Spinal cord (tissue), 10 donors: ENCODE measurements around the gene LRP1B. TPM values are rescaled to one million over a fixed set of nuclear protein-coding genes. Genes with fewer than 3 reads are reported as not detected.
"Not testable (repeated sequence)": the region's sequence is repeated elsewhere in the genome, so short reads cannot be mapped to it uniquely, and the experiment has no call there.

Source experiments
- DNase-seq, 6 donors: peaks; one replicate each; pipeline versions ENCODE4 v3.0.0 to v3.0.0-alpha.2; 2013 to 2015; ENCODE audit warnings: low spot score in 6 of 6, low read depth in 4 of 6
- H3K27ac ChIP-seq: one replicate; pipeline ENCODE4 v1.5.1; 2013; ENCODE audit warnings: low read depth, low read length, control low read depth
- H3K27me3 ChIP-seq: one replicate; pipeline ENCODE4 v1.6.1; 2013; ENCODE audit warnings: low read length; ENCODE audit not compliant: control insufficient read depth, insufficient read depth
- H3K36me3 ChIP-seq: one replicate; pipeline ENCODE4 v1.6.1; 2013; ENCODE audit warnings: low read length; ENCODE audit not compliant: control insufficient read depth, insufficient read depth
- H3K4me1 ChIP-seq: one replicate; pipeline ENCODE4 v1.6.1; 2013; ENCODE audit warnings: low read length; ENCODE audit not compliant: control insufficient read depth, insufficient read depth
- H3K4me3 ChIP-seq: one replicate; pipeline ENCODE4 v1.5.1; 2013; ENCODE audit warnings: low read depth, low read length, control low read depth
- H3K9me3 ChIP-seq: one replicate; pipeline ENCODE4 v1.6.1; 2013; ENCODE audit warnings: low read length; ENCODE audit not compliant: control insufficient read depth, insufficient read depth
- WGBS: methylation state at CpG from one replicate; pipeline ENCODE4 v1.1.5; 2013; ENCODE audit warnings: missing lambda C conversion rate; ENCODE audit not compliant: insufficient coverage; 5-methylcytosine and 5-hydroxymethylcytosine counted together
- polyA plus RNA-seq, 2 donors: library from polyadenylated mRNA; unstranded; fragments of 120-200 nt; gene quantifications; one replicate each; pipeline ENCODE4 v1.2.1, GENCODE V29; 2013; ENCODE audit not compliant: insufficient read length in 2 of 2
- total RNA-seq, 2 donors: library from RNA; depleted of rRNA in 1 of 2; stranded (reverse); fragments of 120-200 nt in 1 of 2; fragments of >200 nt in 1 of 2; gene quantifications; one replicate each; pipeline versions ENCODE4 v1.2.3 to v1.2.4, GENCODE V29; 2013 to 2014
- donor health status: healthy.

Gene LRP1B
- total and polyA plus RNA-seq, 4 donors: 22.1 to 70.2 (median 32.1) TPM

GRCh38 chr2:140650134-140650533, 1480.7 kb downstream of the LRP1B start:
- no CpG with 5 or more reads among the region's 4 CpGs for WGBS
- H3K27ac ChIP-seq, H3K9me3 ChIP-seq, H3K36me3 ChIP-seq, DNase-seq, H3K4me1 ChIP-seq, H3K27me3 ChIP-seq, H3K4me3 ChIP-seq: not testable (repeated sequence)

DNA sequence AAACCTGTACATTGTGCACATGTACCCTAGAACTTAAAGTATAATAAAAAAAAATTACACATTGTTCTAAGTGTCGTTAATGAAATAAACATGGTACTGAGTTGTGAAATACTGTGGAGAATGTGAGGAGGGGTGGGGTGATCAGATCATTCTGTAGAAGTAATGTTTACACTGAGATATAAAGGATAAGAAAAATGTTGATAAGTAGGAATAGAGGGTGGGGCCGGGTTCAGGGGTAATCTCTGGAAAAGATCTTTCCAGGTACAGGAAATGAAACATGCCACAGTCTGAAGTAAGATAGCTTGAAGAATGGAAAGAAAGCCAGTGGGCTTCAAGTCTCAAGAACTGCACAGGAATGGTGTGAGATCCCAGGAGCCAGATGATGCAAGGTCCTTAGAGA, 1482.4 kb downstream of the LRP1B start:
- Histone ChIP-seq H3K4me1 (no peaks in the 10 kb centered on the region), H3K4me3 (no peak overlapping the region), H3K36me3 (no peaks in the 10 kb centered on the region), H3K27me3 (no peaks in the 10 kb centered on the region), H3K9me3 (no peaks in the 10 kb centered on the region), H3K27ac (no peak overlapping the region)
- 95% methylated on average over 1 of the region's 2 CpGs for WGBS
- DNase-seq: no peak

DNA sequence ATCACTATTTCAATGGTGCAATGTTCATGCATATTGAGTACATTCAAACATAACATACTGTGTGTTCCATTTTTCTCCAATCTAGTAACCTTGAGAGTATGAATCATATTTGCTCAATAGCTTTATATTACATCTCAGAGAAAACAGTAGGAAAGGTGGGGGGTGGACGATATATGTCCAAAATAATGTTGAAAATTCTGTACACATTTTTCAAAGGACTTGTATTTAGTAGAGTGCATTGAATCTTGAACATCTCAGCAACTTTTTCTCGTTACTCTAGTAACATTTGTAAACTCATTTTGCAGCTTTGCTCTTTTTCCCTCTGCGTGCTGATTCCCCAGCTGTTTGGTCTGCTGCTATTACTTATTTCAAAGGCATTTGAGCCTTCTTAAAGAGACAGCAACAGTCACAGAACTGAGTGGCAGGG, 1487.0 kb downstream of the LRP1B start:
- Histone ChIP-seq H3K27me3 (no peaks in the 10 kb centered on the region), H3K27ac (no peak overlapping the region), H3K36me3 (no peaks in the 10 kb centered on the region), H3K4me3 (no peak overlapping the region), H3K4me1 (no peaks in the 10 kb centered on the region), H3K9me3 (no peaks in the 10 kb centered on the region)
- WGBS: 8% methylated on average over 2 of the region's 3 CpGs
- peak in 1 of 6 donors; percentile 56 for DNase-seq

DNA sequence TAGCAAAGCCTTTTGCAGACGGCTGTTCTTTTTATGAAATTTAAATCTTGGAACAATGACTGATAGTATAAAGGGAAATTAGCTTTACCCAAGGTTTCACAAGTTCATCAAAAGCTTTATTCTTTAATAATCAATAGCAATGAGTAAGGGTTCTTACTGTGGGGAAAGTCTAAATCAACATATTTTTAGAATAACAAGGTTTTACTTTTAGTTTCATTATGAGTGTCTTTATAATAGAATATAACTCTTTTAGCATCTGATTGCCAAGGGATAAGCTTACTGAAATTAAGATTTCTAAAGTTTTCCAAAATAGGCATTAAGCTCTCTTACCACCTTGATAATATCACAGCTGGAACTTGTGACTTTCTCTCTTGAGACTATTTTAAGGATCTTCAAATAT, 1489.7 kb downstream of the LRP1B start:
- WGBS: no CpG with 5 or more reads among the region's 1 CpG
- H3K4me1 ChIP-seq: no peaks in the 10 kb centered on the region
- no peaks in the 10 kb centered on the region for H3K36me3 ChIP-seq
- no peak for DNase-seq
- H3K27ac ChIP-seq: no peak overlapping the region
- no peaks in the 10 kb centered on the region for H3K27me3 ChIP-seq
- no peaks in the 10 kb centered on the region for H3K9me3 ChIP-seq
- H3K4me3 ChIP-seq: no peak overlapping the region

- Histone ChIP-seq H3K27me3 (no peaks in the 10 kb centered on the region), H3K27ac (no peak overlapping the region), H3K9me3 (no peaks in the 10 kb centered on the region), H3K36me3 (no peaks in the 10 kb centered on the region), H3K4me3 (no peak overlapping the region), H3K4me1 (no peaks in the 10 kb centered on the region)
- WGBS: 91% methylated on average over 3 of the region's 3 CpGs
- DNase-seq: no peak
These were observed 1491.2 kb downstream of the LRP1B start for GRCh38 chr2:140639628-140640027.

GRCh38 chr2:140630557-140630956, 1500.3 kb downstream of the LRP1B start:
- H3K27ac ChIP-seq: no peak overlapping the region
- no peak overlapping the region for H3K4me3 ChIP-seq
- no peaks in the 10 kb centered on the region for H3K36me3 ChIP-seq
- 100% methylated on average over 1 of the region's 4 CpGs for WGBS
- H3K9me3 ChIP-seq: no peaks in the 10 kb centered on the region
- no peaks in the 10 kb centered on the region for H3K27me3 ChIP-seq
- DNase-seq: no peak
- H3K4me1 ChIP-seq: no peaks in the 10 kb centered on the region

DNA sequence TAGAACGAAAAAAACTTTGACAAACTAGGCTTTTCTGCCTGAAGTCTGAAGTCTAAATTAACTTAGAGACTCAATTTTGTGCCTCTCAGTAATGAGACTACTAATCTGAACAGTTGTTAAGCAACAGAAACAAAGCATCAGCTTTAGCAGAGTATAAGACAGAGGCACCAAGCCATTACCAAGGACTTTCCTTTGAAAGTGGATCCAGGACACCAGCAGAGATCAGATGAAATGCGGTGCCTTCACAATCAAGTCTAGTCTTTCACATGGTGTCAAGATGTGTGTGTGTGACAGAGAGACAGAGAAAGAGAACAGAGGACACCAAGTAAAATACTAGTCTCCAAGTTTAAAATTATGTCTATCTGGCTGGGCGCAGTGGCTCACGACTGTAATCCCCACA, 1502.9 kb downstream of the LRP1B start:
- Histone ChIP-seq H3K27ac (no peak overlapping the region), H3K4me3 (no peak overlapping the region), H3K27me3 (no peaks in the 10 kb centered on the region), H3K4me1 (no peaks in the 10 kb centered on the region), H3K9me3 (no peaks in the 10 kb centered on the region), H3K36me3 (no peaks in the 10 kb centered on the region)
- WGBS: 71% methylated on average over 4 of the region's 4 CpGs
- peak in 5 of 6 donors; percentile 4 to 60 (median 13) for DNase-seq

DNA sequence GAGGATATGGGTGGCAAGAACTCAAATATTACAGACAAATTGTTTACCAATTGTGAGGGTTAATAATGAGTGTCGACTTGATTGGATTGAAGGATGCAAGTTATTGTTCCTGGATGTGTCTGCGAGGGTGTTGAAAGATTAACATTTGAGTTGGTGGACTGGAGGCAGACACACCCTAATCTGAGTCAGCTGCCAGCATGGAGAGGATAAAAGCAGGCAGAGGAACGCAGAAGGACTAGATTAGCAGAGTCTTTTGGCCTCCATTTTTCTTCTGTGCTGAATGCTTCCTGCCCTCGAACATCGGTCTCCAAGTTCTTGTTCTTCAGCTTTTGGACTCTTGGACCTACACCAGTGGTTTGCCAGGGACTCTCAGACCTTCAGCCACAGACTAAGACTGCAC, 1503.7 kb downstream of the LRP1B start:
- 84% methylated on average over 5 of the region's 5 CpGs for WGBS
- no peak for DNase-seq
- no peaks in the 10 kb centered on the region for H3K27me3 ChIP-seq

GRCh38 chr2:140624200-140624599, 1506.6 kb downstream of the LRP1B start:
- Histone ChIP-seq H3K27ac (no peak overlapping the region), H3K36me3 (no peaks in the 10 kb centered on the region), H3K27me3 (no peaks in the 10 kb centered on the region), H3K9me3 (no peaks in the 10 kb centered on the region), H3K4me3 (no peak overlapping the region), H3K4me1 (no peaks in the 10 kb centered on the region)
- no peak for DNase-seq
- 100% methylated on average over 2 of the region's 3 CpGs for WGBS

More for the DNA sequence above, 1503.7 kb downstream of the LRP1B start:
- H3K4me3 ChIP-seq: no peak overlapping the region
- H3K27ac ChIP-seq: no peak overlapping the region
- no peaks in the 10 kb centered on the region for H3K9me3 ChIP-seq
- no peaks in the 10 kb centered on the region for H3K4me1 ChIP-seq
- H3K36me3 ChIP-seq: no peaks in the 10 kb centered on the region

- WGBS: no CpG with 5 or more reads among the region's 3 CpGs
- DNase-seq: peak in 1 of 6 donors; percentile 50
- H3K27me3 ChIP-seq: no peaks in the 10 kb centered on the region
- no peak overlapping the region for H3K27ac ChIP-seq
- H3K4me3 ChIP-seq: no peak overlapping the region
- no peaks in the 10 kb centered on the region for H3K9me3 ChIP-seq
- no peaks in the 10 kb centered on the region for H3K36me3 ChIP-seq
- H3K4me1 ChIP-seq: no peaks in the 10 kb centered on the region
These were observed 1509.0 kb downstream of the LRP1B start for GRCh38 chr2:140621583-140622362.
